Temporal lobe (tissue), 1 donor: ENCODE results near the gene CYP26A1. TPM values are rescaled to one million over a fixed set of nuclear protein-coding genes. Genes with fewer than 3 reads are reported as not detected.

Experiments used
- total RNA-seq: library from RNA; depleted of rRNA; stranded (reverse); fragments of >200 nt; gene quantifications from one replicate; pipeline ENCODE4 v1.2.3, GENCODE V29; 2014

CYP26A1 gene
- total RNA-seq, 1 donor from 2014 or later, result 22.9 TPM

Other genes with a start within 250 kb of the CYP26A1 start
- 91.5 TPM for gene EXOC6, start 225.4 kb upstream of the CYP26A1 start, total RNA-seq
- gene CYP26C1, start 13.1 kb upstream of the CYP26A1 start, total RNA-seq, result 0.25 TPM